Osteoblast (primary cell): ENCODE results near the gene KRT86. TPM values are rescaled to one million over a fixed set of nuclear protein-coding genes. Genes with fewer than 3 reads are reported as not detected.
A peak's percentile ranks its signal among the peaks of the same experiment; 100 is the strongest.

Source experiments
- DNase-seq: peaks from one replicate; pipeline ENCODE4 v3.0.0; 2011; ENCODE audit warnings: low spot score, mixed read lengths; ENCODE audit not compliant: insufficient read length; ENCODE audit errors: missing footprints
- H2AFZ ChIP-seq: 2 replicates; pipeline ENCODE4 v1.6.0; 2011; ENCODE audit warnings: mild to moderate bottlenecking, low read length
- H3K27ac ChIP-seq: 2 replicates; pipeline ENCODE4 v1.5.1; 2011; ENCODE audit warnings: mild to moderate bottlenecking, low read depth, low read length, moderate library complexity
- H3K27me3 ChIP-seq: 2 replicates; pipeline ENCODE4 v1.6.0; 2012; ENCODE audit warnings: mild to moderate bottlenecking, control low read depth, inconsistent platforms, low read length, moderate library complexity; ENCODE audit not compliant: insufficient read depth
- H3K36me3 ChIP-seq: 2 replicates; pipeline ENCODE4 v1.5.1; 2011; ENCODE audit warnings: mild to moderate bottlenecking, low read length, control low read depth, moderate library complexity; ENCODE audit not compliant: insufficient read depth
- H3K4me1 ChIP-seq: 2 replicates; pipeline ENCODE4 v1.5.1; 2011; ENCODE audit warnings: mild to moderate bottlenecking, low read length, control low read depth, moderate library complexity; ENCODE audit not compliant: insufficient read depth
- H3K4me2 ChIP-seq: 2 replicates; pipeline ENCODE4 v1.6.0; 2011; ENCODE audit warnings: mild to moderate bottlenecking, low read length; ENCODE audit not compliant: insufficient read depth
- H3K4me3 ChIP-seq: fragments of 200-600 bp; sonication (generic); 3 replicates; pipeline ENCODE4 v1.5.1; 2012; ENCODE audit warnings: mild to moderate bottlenecking, low read length, inconsistent platforms; ENCODE audit not compliant: insufficient read depth
- H3K79me2 ChIP-seq: 2 replicates; pipeline ENCODE4 v1.6.0; 2012; ENCODE audit warnings: mild to moderate bottlenecking, low read length, control low read depth, inconsistent platforms; ENCODE audit not compliant: insufficient read depth
- H3K9me3 ChIP-seq: 2 replicates; pipeline ENCODE4 v1.5.1; 2011; ENCODE audit warnings: low read depth, low read length, control low read depth
- H4K20me1 ChIP-seq: 2 replicates; pipeline ENCODE4 v1.6.0; 2012; ENCODE audit warnings: mild to moderate bottlenecking, low read length, control low read depth; ENCODE audit not compliant: insufficient read depth
- CTCF ChIP-seq: IDR thresholded peaks from 2 replicates; pipeline ENCODE4 v1.5.1; 2011; ENCODE audit warnings: mild to moderate bottlenecking, low read depth, low read length, moderate library complexity; ENCODE audit errors: extremely low read depth
- total RNA-seq: library from RNA; depleted of rRNA; stranded (reverse); fragments of >200 nt; gene quantifications from 2 replicates; pipeline ENCODE4 v1.2.3, GENCODE V29; 2012

KRT86 gene
- total RNA-seq, 1 donor, result 0.36 TPM

- Histone ChIP-seq H3K27me3 (no peaks in the 10 kb centered on the region), H3K27ac (no peak overlapping the region), H3K36me3 (no peaks in the 10 kb centered on the region), H3K4me2 (peak overlapping the region; percentile 35), H4K20me1 (no peaks in the 10 kb centered on the region), H3K4me1 (peaks cover 47% of the 10 kb centered on the region), H3K9me3 (no peaks in the 10 kb centered on the region), H3K4me3 (no peak overlapping the region), H3K79me2 (no peaks in the 10 kb centered on the region), H2AFZ (no peak overlapping the region)
- no peak for TF ChIP-seq CTCF
- DNase-seq, result peak; percentile 32
Measured at GRCh38 chr12:52235822-52236361, 38.6 kb upstream of the KRT86 start.

- no peak overlapping the region for H3K4me2 ChIP-seq
- no peak overlapping the region for H2AFZ ChIP-seq
- no peak overlapping the region for H3K27ac ChIP-seq
- no peaks in the 10 kb centered on the region for H4K20me1 ChIP-seq
- H3K79me2 ChIP-seq, result no peaks in the 10 kb centered on the region
- DNase-seq, result peak; percentile 45
- no peak overlapping the region for H3K4me3 ChIP-seq
- H3K36me3 ChIP-seq, result no peaks in the 10 kb centered on the region
- H3K9me3 ChIP-seq, result no peaks in the 10 kb centered on the region
- no peaks in the 10 kb centered on the region for H3K27me3 ChIP-seq
- peaks cover 41% of the 10 kb centered on the region for H3K4me1 ChIP-seq
- TF ChIP-seq CTCF, result no peak
Measured at GRCh38 chr12:52236386-52237050, 37.9 kb upstream of the KRT86 start.

GRCh38 chr12:52238207-52238840 is 36.1 kb upstream of the KRT86 start:
- no peaks in the 10 kb centered on the region for H3K27me3 ChIP-seq
- H4K20me1 ChIP-seq, result no peaks in the 10 kb centered on the region
- no peaks in the 10 kb centered on the region for H3K9me3 ChIP-seq
- peaks cover 43% of the 10 kb centered on the region for H3K4me1 ChIP-seq
- no peaks in the 10 kb centered on the region for H3K36me3 ChIP-seq
- no peak overlapping the region for H3K4me3 ChIP-seq
- H2AFZ ChIP-seq, result no peak overlapping the region
- no peak for TF ChIP-seq CTCF
- H3K79me2 ChIP-seq, result no peaks in the 10 kb centered on the region
- no peak for DNase-seq
- peak overlapping the region; percentile 63 for H3K27ac ChIP-seq
- peak overlapping the region; percentile 1 for H3K4me2 ChIP-seq

GRCh38 chr12:52238916-52239646 is 35.4 kb upstream of the KRT86 start:
- no peaks in the 10 kb centered on the region for H4K20me1 ChIP-seq
- peak; percentile 65 for DNase-seq
- H2AFZ ChIP-seq, result no peak overlapping the region
- H3K4me1 ChIP-seq, result peaks cover 50% of the 10 kb centered on the region
- H3K36me3 ChIP-seq, result no peaks in the 10 kb centered on the region
- no peaks in the 10 kb centered on the region for H3K27me3 ChIP-seq
- no peaks in the 10 kb centered on the region for H3K9me3 ChIP-seq
- no peaks in the 10 kb centered on the region for H3K79me2 ChIP-seq
- H3K27ac ChIP-seq, result no peak overlapping the region
- TF ChIP-seq CTCF, result no peak
- H3K4me3 ChIP-seq, result no peak overlapping the region
- no peak overlapping the region for H3K4me2 ChIP-seq
